Prostate gland (tissue), 2 donors: ENCODE measurements around the gene AP1S1.

Experiments
- POLR2A ChIP-seq: fragments of 450-650 bp; IDR thresholded peaks from one replicate; pipeline ENCODE4 v1.6.1; 2016; ENCODE audit warnings: antibody characterized with exemption, mild to moderate bottlenecking
- POLR2AphosphoS5 ChIP-seq: sonication (generic); formaldehyde crosslinking; IDR thresholded peaks from one replicate; pipeline ENCODE4 v1.6.1; 2017; ENCODE audit warnings: antibody characterized with exemption
- TF ChIP-seq, protein P1 (sequence below), 4 experiments: fragments of 200-600 bp in 2 of 4; fragments of 450-650 bp in 2 of 4; sonication (generic) in 2 of 4; IDR thresholded peaks; 1 replicate in 3 of 4; 2 replicates in 1 of 4; pipeline ENCODE4 v1.5.1; 2016 to 2019; ENCODE audit warnings: antibody characterized with exemption in 4 of 4, mild to moderate bottlenecking in 2 of 4, moderate library complexity in 2 of 4

DNA sequence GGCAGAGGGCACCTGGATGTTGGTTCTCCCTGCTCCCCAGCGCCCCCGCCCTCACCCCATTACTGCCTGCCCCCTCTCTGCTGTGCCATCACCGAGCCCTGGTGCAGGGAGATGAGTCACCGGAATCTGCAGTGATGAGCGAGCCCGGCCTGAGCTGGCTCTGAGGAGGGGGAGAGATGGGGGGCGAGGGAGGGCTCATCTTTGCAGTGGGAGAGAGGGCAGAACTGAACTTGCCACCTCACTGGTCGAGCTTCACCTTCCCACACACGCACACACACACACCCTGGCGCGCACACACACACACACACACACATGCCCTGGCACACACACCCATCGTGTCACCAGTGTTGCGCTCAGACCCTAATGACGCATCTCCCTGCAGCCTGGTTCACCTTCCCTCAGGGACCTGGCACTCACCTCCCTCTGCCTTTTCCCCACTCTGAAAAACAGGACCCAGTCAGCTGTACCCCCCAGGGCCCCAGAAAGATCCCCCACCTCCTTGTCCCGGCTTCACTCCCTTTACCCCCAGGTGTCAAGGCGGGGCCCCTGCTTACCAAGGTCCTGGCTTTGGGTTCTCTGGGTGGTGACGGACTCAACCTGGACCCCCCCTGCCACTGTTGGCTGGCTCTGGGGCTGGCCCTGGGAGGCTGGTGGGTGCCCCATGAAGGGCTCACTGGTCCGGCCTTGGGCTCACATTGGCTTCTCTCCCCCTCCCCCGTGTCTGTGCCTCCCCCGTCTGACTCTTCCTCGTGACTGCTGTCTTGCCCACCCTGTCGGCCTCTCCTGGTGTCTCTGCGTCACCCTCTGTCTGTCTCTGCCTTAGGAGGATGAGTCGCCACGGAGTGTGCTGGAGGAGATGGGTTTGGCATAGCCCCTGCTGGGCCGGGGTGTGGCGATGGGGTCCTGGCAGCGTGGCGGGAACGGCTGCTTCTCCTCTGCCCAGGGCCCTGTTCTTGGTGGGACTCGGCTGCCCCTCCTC, 5.7 kb downstream of the AP1S1 start:
- no peak for TF ChIP-seq POLR2AphosphoS5
- TF ChIP-seq, protein P1, sequence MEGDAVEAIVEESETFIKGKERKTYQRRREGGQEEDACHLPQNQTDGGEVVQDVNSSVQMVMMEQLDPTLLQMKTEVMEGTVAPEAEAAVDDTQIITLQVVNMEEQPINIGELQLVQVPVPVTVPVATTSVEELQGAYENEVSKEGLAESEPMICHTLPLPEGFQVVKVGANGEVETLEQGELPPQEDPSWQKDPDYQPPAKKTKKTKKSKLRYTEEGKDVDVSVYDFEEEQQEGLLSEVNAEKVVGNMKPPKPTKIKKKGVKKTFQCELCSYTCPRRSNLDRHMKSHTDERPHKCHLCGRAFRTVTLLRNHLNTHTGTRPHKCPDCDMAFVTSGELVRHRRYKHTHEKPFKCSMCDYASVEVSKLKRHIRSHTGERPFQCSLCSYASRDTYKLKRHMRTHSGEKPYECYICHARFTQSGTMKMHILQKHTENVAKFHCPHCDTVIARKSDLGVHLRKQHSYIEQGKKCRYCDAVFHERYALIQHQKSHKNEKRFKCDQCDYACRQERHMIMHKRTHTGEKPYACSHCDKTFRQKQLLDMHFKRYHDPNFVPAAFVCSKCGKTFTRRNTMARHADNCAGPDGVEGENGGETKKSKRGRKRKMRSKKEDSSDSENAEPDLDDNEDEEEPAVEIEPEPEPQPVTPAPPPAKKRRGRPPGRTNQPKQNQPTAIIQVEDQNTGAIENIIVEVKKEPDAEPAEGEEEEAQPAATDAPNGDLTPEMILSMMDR (IDR thresholded peaks at IDR 0.05), result no peak
- TF ChIP-seq POLR2A, result no peak
